IMR-90 (cell line): ENCODE data around the gene ERBB4.

ENCODE experiments used
- CTCF ChIP-seq: conservative IDR thresholded peaks from 2 replicates; pipeline ENCODE4 v1.5.1; 2012; ENCODE audit warnings: mild to moderate bottlenecking, low read depth, low read length, improper control_type of control experiment
- POLR2A ChIP-seq: IDR thresholded peaks from 2 replicates; pipeline ENCODE4 v1.6.1; 2012; ENCODE audit warnings: mild to moderate bottlenecking, low read depth, low read length
- RAD21 ChIP-seq: IDR thresholded peaks from 2 replicates; pipeline ENCODE4 v1.6.1; 2012; ENCODE audit warnings: low read length, improper control_type of control experiment

GRCh38 chr2:211417544-211417943, 1121.1 kb downstream of the ERBB4 start:
- TF ChIP-seq RAD21: no peak
- TF ChIP-seq POLR2A: no peak
- no peak for TF ChIP-seq CTCF
